PC-9 (cell line): ENCODE results near the gene TFRC. TPM values are rescaled to one million over a fixed set of nuclear protein-coding genes. Genes with fewer than 3 reads are reported as not detected.

Experiments used
- BruUV-seq: library from RNA; stranded (reverse); fragments of 400-500 nt; replicated peaks from 2 replicates; lab custom pipeline; 2021; lab: Mats Ljungman, UMichigan
- CTCF ChIA-PET: fragments of 300-600 bp; sonication (Branson Sonifier 250); formaldehyde crosslinking; loops from one replicate; lab custom pipeline; 2022; ENCODE audit warnings: antibody characterized with exemption; lab: Charles Lee
- POLR2A ChIA-PET: fragments of 300-600 bp; sonication (Branson Sonifier 250); formaldehyde crosslinking; loops from one replicate; lab custom pipeline; 2022; ENCODE audit warnings: antibody characterized with exemption; ENCODE audit not compliant: unreplicated experiment; lab: Charles Lee
- DNase-seq, 2 experiments: peaks; one replicate each; pipeline versions ENCODE4 v3.0.0 to v3.0.0-alpha.2; 2015 to 2022; ENCODE audit warnings: mixed read lengths in 1 of 2
- H2AFZ ChIP-seq: fragments of 200-600 bp; sonication (generic); 2 replicates; pipeline ENCODE4 v1.8.1; 2017; ENCODE audit warnings: antibody characterized with exemption
- H3F3A ChIP-seq: fragments of 200-600 bp; sonication (generic); 2 replicates; pipeline ENCODE4 v1.8.1; 2017; ENCODE audit warnings: antibody characterized with exemption, mild to moderate bottlenecking, low read depth; ENCODE audit not compliant: insufficient read depth
- H3K27ac ChIP-seq: fragments of 200-600 bp; sonication (generic); 2 replicates; pipeline ENCODE4 v1.6.1; 2016; ENCODE audit warnings: mixed run types
- H3K27me3 ChIP-seq: fragments of 200-600 bp; sonication (generic); 2 replicates; pipeline ENCODE4 v1.6.1; 2016; ENCODE audit warnings: low read depth, mixed run types; ENCODE audit not compliant: insufficient read depth
- H3K36me3 ChIP-seq: fragments of 200-600 bp; sonication (generic); 2 replicates; pipeline ENCODE4 v1.6.1; 2016; ENCODE audit warnings: low read depth, mixed run types
- H3K4me1 ChIP-seq: fragments of 200-600 bp; sonication (generic); replicated peaks from 2 replicates; pipeline ENCODE4 v1.6.1; 2016; ENCODE audit warnings: mixed run types; ENCODE audit not compliant: insufficient read depth
- H3K4me2 ChIP-seq: fragments of 200-600 bp; sonication (generic); 2 replicates; pipeline ENCODE4 v1.6.1; 2017; ENCODE audit warnings: mixed run types
- H3K4me3 ChIP-seq: fragments of 200-600 bp; sonication (generic); 2 replicates; pipeline ENCODE4 v1.6.1; 2016; ENCODE audit warnings: mixed run types
- H3K79me2 ChIP-seq: fragments of 200-600 bp; sonication (generic); 2 replicates; pipeline ENCODE4 v1.6.1; 2017; ENCODE audit warnings: low read depth, mixed run types
- H3K9me2 ChIP-seq: fragments of 200-600 bp; sonication (generic); 2 replicates; pipeline ENCODE4 v1.8.1; 2017; ENCODE audit warnings: mild to moderate bottlenecking; ENCODE audit not compliant: insufficient read depth
- H3K9me3 ChIP-seq: fragments of 200-600 bp; sonication (generic); 2 replicates; pipeline ENCODE4 v1.8.1; 2016; ENCODE audit warnings: low read depth; ENCODE audit not compliant: insufficient read depth
- H4K20me1 ChIP-seq: fragments of 200-600 bp; sonication (generic); 2 replicates; pipeline ENCODE4 v1.8.1; 2017; ENCODE audit not compliant: insufficient read depth
- CTCF ChIP-seq: fragments of 200-600 bp; sonication (generic); conservative IDR thresholded peaks from 2 replicates; pipeline ENCODE4 v1.6.1; 2017; ENCODE audit warnings: mixed run types, antibody characterized with exemption, mild to moderate bottlenecking, moderate library complexity
- EZH2 ChIP-seq: fragments of 200-600 bp; sonication (generic); IDR thresholded peaks from 2 replicates; pipeline ENCODE4 v1.8.0; 2017; ENCODE audit warnings: antibody characterized with exemption, low read depth
- intact Hi-C: fragments of 100-400 bp; cut with micrococcal nuclease; formaldehyde crosslinking; loops from one replicate; pipeline ENCODE4 v1.10.0; 2022; ENCODE audit not compliant: unreplicated experiment
- total RNA-seq: library from RNA; stranded (reverse); gene quantifications from 2 replicates; pipeline ENCODE4 v1.2.3, GENCODE V29; 2021

The TFRC gene
- total RNA-seq, 1 experiment from 2014 or later: 195 TPM

- H3K36me3 ChIP-seq: no peaks in the 10 kb centered on the region
- POLR2A ChIA-PET: no interaction called here
- H3F3A ChIP-seq: peaks cover 13% of the 10 kb centered on the region; the same call in 1 of the 2 replicates
- H3K27ac ChIP-seq: no peak overlapping the region
- no peaks in the 10 kb centered on the region for H3K9me2 ChIP-seq
- DNase-seq: no peak
- H4K20me1 ChIP-seq: no peaks in the 10 kb centered on the region
- no peak for TF ChIP-seq CTCF
- no peak for TF ChIP-seq EZH2
- H3K4me1 ChIP-seq: peaks cover 18% of the 10 kb centered on the region
- CTCF ChIA-PET: no interaction called here
- intact Hi-C loops: no loop called here
- BruUV-seq: no TSS peak
- no peak overlapping the region for H3K4me2 ChIP-seq
- peaks cover 15% of the 10 kb centered on the region; the same call in 1 of the 2 replicates for H3K27me3 ChIP-seq
- H3K79me2 ChIP-seq: no peaks in the 10 kb centered on the region
- H3K9me3 ChIP-seq: no peaks in the 10 kb centered on the region
- H3K4me3 ChIP-seq: no peak overlapping the region
- H2AFZ ChIP-seq: no peak overlapping the region
Observed at GRCh38 chr3:196012941-196013476, 68.9 kb downstream of the TFRC start.

- Histone ChIP-seq H3F3A (peaks cover 13% of the 10 kb centered on the region; the same call in 1 of the 2 replicates), H3K4me1 (peaks cover 18% of the 10 kb centered on the region), H3K27me3 (peaks cover 19% of the 10 kb centered on the region; the same call in 1 of the 2 replicates), H3K27ac (no peak overlapping the region), H3K4me3 (no peak overlapping the region), H3K9me2 (no peaks in the 10 kb centered on the region), H3K79me2 (no peaks in the 10 kb centered on the region), H2AFZ (no peak overlapping the region), H3K36me3 (no peaks in the 10 kb centered on the region), H4K20me1 (no peaks in the 10 kb centered on the region), H3K4me2 (no peak overlapping the region), H3K9me3 (no peaks in the 10 kb centered on the region)
- intact Hi-C loops: no loop called here
- no TSS peak for BruUV-seq
- CTCF ChIA-PET: interaction anchor here (0.7 kb wide), 1 partner anchor 384 kb away, joined by 3 read pairs; no protein-coding TSS in a partner anchor
- TF ChIP-seq EZH2: no peak
- peak in 1 of 2 experiments; percentile 63 for DNase-seq
- POLR2A ChIA-PET: no interaction called here
Observed at GRCh38 chr3:196012481-196012880, 69.4 kb downstream of the TFRC start.

GRCh38 chr3:196009456-196009855 lies 72.4 kb downstream of the TFRC start:
- TF ChIP-seq EZH2: no peak
- TF ChIP-seq CTCF: no peak
- intact Hi-C loops: no loop called here
- Histone ChIP-seq H3K27me3 (peaks cover 32% of the 10 kb centered on the region), H3K9me3 (no peaks in the 10 kb centered on the region), H2AFZ (no peak overlapping the region), H3K27ac (no peak overlapping the region), H4K20me1 (no peaks in the 10 kb centered on the region), H3K4me3 (no peak overlapping the region), H3K9me2 (no peaks in the 10 kb centered on the region), H3K36me3 (no peaks in the 10 kb centered on the region), H3K79me2 (no peaks in the 10 kb centered on the region), H3K4me2 (no peak overlapping the region), H3F3A (peaks cover 9% of the 10 kb centered on the region; the same call in 1 of the 2 replicates), H3K4me1 (peaks cover 7% of the 10 kb centered on the region; the same call in 1 of the 2 replicates)
- peak in 1 of 2 experiments; percentile 25 for DNase-seq
- BruUV-seq: no TSS peak
- ChIA-PET POLR2A (no interaction called here), CTCF (no interaction called here)
